Neural cell (in vitro differentiated cells): ENCODE data around the gene DNAJB8.

Experiments used
- CTCF ChIP-seq: fragments of 450-650 bp; IDR thresholded peaks from 2 replicates; pipeline ENCODE4 v1.5.1; 2014; ENCODE audit warnings: antibody characterized with exemption, mild to moderate bottlenecking, moderate library complexity; ENCODE audit not compliant: poor library complexity, severe bottlenecking
- EP300 ChIP-seq: fragments of 450-650 bp; conservative IDR thresholded peaks from 2 replicates; pipeline ENCODE4 v1.6.1; 2014; ENCODE audit warnings: antibody characterized with exemption, mild to moderate bottlenecking, moderate library complexity; ENCODE audit not compliant: poor library complexity, severe bottlenecking
- EZH2 ChIP-seq: fragments of 200-600, 300-800 bp; shearing (Covaris generic), sonication (generic); IDR thresholded peaks from 2 replicates; pipeline ENCODE4 v1.6.1; 2014; ENCODE audit warnings: antibody characterized with exemption, low read length, borderline replicate concordance, mild to moderate bottlenecking; ENCODE audit not compliant: insufficient read depth, poor library complexity, severe bottlenecking
- POLR2AphosphoS5 ChIP-seq: IDR thresholded peaks from 2 replicates; pipeline ENCODE4 v1.6.1; 2012
- REST ChIP-seq: IDR thresholded peaks from 2 replicates; pipeline ENCODE4 v1.6.1; 2012; ENCODE audit warnings: borderline replicate concordance
- SMC3 ChIP-seq: fragments of 450-650 bp; conservative IDR thresholded peaks from 2 replicates; pipeline ENCODE4 v1.6.1; 2014; ENCODE audit warnings: antibody characterized with exemption, mild to moderate bottlenecking, moderate library complexity; ENCODE audit not compliant: poor library complexity
- TAF1 ChIP-seq: IDR thresholded peaks from 2 replicates; pipeline ENCODE4 v1.6.1; 2012; ENCODE audit warnings: low read depth

GRCh38 chr3:128420289-128420688 is 46.4 kb downstream of the DNAJB8 start:
- no peak for TF ChIP-seq CTCF
- TF ChIP-seq POLR2AphosphoS5 = no peak
- TF ChIP-seq EP300 = no peak
- no peak for TF ChIP-seq REST
- TF ChIP-seq TAF1 = no peak
- no peak for TF ChIP-seq SMC3
- no peak for TF ChIP-seq EZH2
